Epithelial cell of esophagus (primary cell): ENCODE data around the gene GUCA1A.

Experiments
- DNase-seq: peaks from one replicate; pipeline ENCODE4 v3.0.0; 2010; ENCODE audit warnings: low read depth
- H3K4me3 ChIP-seq: 2 replicates; pipeline ENCODE4 v1.5.1; 2011; ENCODE audit warnings: mild to moderate bottlenecking, low read length, control low read depth
- CTCF ChIP-seq: IDR thresholded peaks from 2 replicates; pipeline ENCODE4 v1.5.1; 2011; ENCODE audit warnings: low read depth, mild to moderate bottlenecking, low read length, control low read depth, inconsistent platforms; ENCODE audit not compliant: insufficient read depth; ENCODE audit errors: missing control alignments

Gene GUCA1A

DNA sequence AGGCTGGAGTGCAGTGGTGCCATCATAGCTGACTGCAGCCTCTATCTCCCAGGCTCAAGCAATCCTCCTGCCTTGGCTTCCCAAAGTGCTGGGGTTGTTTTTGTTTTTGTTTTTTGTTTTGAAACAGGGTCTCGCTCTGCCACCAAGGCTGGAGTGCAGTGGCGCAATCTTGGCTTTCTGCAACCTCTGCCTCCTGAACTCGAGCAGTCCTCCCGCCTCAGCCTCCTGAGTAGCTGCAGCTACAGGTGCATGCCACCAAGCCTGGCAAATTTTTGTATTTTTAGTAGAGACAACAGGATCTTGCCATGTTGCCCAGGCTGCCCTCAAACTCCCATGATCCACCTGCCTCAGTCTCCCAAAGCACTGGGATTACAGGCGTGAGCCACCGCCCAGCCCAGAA lies 35.0 kb upstream of the GUCA1A start:
- H3K4me3 ChIP-seq, result no peak overlapping the region
- no peak for TF ChIP-seq CTCF
- DNase-seq, result no peak

GRCh38 chr6:42138630-42139619 lies 34.2 kb upstream of the GUCA1A start:
- no peak for TF ChIP-seq CTCF
- no peak for DNase-seq
- H3K4me3 ChIP-seq, result peak overlapping the region; percentile 22

- DNase-seq, result peak; percentile 91
- peak overlapping the region; percentile 65 for H3K4me3 ChIP-seq
- no peak for TF ChIP-seq CTCF
Observed at GRCh38 chr6:42140032-42140431, 33.1 kb upstream of the GUCA1A start.

DNA sequence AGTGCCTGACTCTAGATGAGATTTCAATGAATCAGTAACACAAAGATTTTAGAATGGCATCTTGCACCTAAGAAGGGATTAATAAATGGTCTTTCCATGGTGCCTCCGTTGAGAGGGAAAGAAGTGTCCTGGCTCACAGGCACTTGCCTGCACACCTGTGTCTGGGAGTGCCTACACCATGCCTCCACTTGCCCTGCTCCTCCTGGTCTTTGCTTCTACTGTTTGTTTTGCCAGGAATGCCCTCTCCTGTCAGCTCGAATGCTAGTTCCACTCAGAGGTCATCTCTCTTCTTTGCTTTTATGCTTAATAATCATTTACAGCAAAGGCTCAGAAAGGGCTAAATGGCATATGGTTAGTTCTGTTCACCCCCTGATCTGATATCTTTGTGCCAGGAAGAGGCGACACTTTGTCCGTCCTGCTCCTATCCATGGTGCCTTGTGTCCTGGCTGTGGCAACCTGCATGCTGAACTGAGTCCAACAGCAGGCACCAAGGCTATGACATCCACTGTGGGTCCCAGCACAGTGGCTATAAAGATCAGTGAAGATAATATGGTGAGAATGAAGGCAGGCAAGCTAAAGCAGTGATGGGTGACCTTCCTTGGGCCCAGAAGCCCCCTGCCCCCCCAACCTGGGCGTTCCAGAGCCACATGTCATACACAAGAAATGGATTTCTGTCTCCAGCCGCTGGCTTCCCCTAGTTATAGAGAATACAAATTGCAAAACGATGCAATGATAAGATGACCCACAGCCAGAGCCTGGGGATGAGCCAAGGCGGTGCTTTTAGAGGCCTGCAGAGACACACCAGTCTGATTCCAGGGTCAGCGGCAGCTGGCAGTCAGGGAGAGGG lies 32.2 kb upstream of the GUCA1A start:
- TF ChIP-seq CTCF, result no peak
- H3K4me3 ChIP-seq, result peak overlapping the region; percentile 65
- peak; percentile 72 for DNase-seq

- H3K4me3 ChIP-seq, result peak overlapping the region; percentile 65
- no peak for DNase-seq
- TF ChIP-seq CTCF, result no peak
Observed at GRCh38 chr6:42141603-42142117, 31.5 kb upstream of the GUCA1A start.

DNA sequence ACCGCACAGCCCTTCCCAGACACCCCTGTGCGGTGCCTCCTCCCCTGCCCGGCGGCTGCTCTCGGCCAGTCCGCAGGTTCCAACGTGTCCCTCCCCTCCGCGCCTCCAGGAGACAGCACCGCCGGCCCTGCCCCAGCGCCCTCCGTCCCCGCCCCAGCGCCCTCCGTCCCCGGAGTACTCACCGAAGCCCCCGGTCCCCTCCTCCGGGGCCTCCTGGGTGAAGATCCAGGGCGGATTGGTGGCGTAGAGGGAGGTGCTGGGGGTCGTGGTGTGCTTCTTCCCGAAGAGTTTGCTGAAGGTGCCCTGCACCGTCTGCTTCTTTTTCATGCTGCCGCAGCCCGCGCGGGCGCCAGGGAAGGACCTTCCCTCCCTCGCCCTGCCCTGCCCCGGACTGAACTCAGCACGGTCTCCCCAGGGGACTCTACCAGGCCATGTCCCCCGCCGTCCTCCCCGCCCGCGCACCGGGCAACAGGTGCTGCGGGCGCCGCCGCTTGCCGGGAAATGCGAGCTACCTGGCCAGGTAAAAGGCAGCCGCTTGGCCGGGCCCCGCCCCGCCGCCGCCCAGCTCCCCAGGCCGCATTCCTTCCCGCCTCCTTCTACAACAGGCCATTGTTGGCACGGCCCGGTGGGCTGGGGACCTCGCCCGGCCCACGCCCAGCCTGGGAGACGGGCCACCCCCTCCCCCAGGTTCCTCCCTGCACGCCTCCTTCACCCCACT lies 30.9 kb upstream of the GUCA1A start, which contains the start of gene C6orf132:
C6orf132 (minus strand) TSS at position 503 of the 718 bp plus-strand sequence; CDS start at position 327, 176 bp downstream.
- no peak for TF ChIP-seq CTCF
- peak; percentile 88 for DNase-seq
- H3K4me3 ChIP-seq, result peak within 1 kb of the TSS; percentile 65
